H1 (cell line): Measurements from ENCODE around the gene ITPK1. TPM values are rescaled to one million over a fixed set of nuclear protein-coding genes. Genes with fewer than 3 reads are reported as not detected.

Source experiments
- CBX5 ChIP-seq: fragments of 300-800, 300-1000 bp; sonication (generic); IDR thresholded peaks from 2 replicates; pipeline ENCODE4 v1.7.1; 2016; ENCODE audit warnings: antibody characterized with exemption, low read length, low read depth
- FOSL1 ChIP-seq: IDR thresholded peaks from 2 replicates; pipeline ENCODE4 v1.6.1; 2011; ENCODE audit warnings: mild to moderate bottlenecking, low read depth, low read length, moderate library complexity; ENCODE audit not compliant: insufficient read depth
- JUN ChIP-seq: IDR thresholded peaks from 2 replicates; pipeline ENCODE4 v1.6.1; 2011; ENCODE audit warnings: low read depth, mild to moderate bottlenecking, improper control_type of control experiment, low read length
- RNF2 ChIP-seq: fragments of 200-900, 300-1000 bp; sonication (generic); IDR thresholded peaks from 2 replicates; pipeline ENCODE4 v1.7.1; 2016; ENCODE audit warnings: borderline replicate concordance, low read depth, mild to moderate bottlenecking, antibody characterized with exemption, low read length; ENCODE audit not compliant: poor library complexity, severe bottlenecking; ENCODE audit errors: missing control alignments
- RXRA ChIP-seq: IDR thresholded peaks from 2 replicates; pipeline ENCODE4 v1.6.1; 2011; ENCODE audit warnings: low read depth, mild to moderate bottlenecking, low read length, moderate library complexity; ENCODE audit not compliant: insufficient read depth
- SRF ChIP-seq: IDR thresholded peaks from 2 replicates; pipeline ENCODE4 v1.6.1; 2011; ENCODE audit warnings: mild to moderate bottlenecking, low read depth, low read length, moderate library complexity
- TAF7 ChIP-seq: optimal IDR thresholded peaks from 2 replicates; pipeline ENCODE3; 2011; ENCODE audit warnings: low read depth, mild to moderate bottlenecking, inconsistent platforms, low read length, moderate library complexity, borderline replicate concordance
- ZNF274 ChIP-seq: IDR thresholded peaks from 2 replicates; pipeline ENCODE4 v1.7.0; 2012; ENCODE audit warnings: low read length, borderline replicate concordance; ENCODE audit errors: extremely low read depth
- polyA plus RNA-seq, 7 experiments: library from polyadenylated mRNA; depleted of rRNA in 3 of 7; stranded (reverse) in 5 of 7; unstranded in 2 of 7; fragments of >200 nt in 5 of 7; fragments of 200-250 nt in 2 of 7; gene quantifications; 1 replicate in 5 of 7; 2 replicates in 1 of 7; 4 replicates in 1 of 7; pipeline versions ENCODE4 v1.2.1 to v1.2.3, GENCODE V29; 2011 to 2013; ENCODE audit warnings: missing spikeins in 2 of 7, mixed read lengths in 2 of 7
- total RNA-seq: library from RNA; stranded (reverse); fragmentation: NEBNext Ultra II Directional; extraction: Animal tissue kit (Norgen Biotek cat#: 25700); gene quantifications from 2 replicates; pipeline ENCODE4 v1.2.1, GENCODE V29; 2021
- TF ChIP-seq, protein P1 (sequence below): fragments of 300-600 bp; sonication (generic); IDR thresholded peaks from 2 replicates; pipeline ENCODE4 v1.7.1; 2012; ENCODE audit warnings: low read length, moderate library complexity, mild to moderate bottlenecking, inconsistent platforms; ENCODE audit not compliant: insufficient replicate concordance
- TF ChIP-seq, protein P2 (sequence below): IDR thresholded peaks from 2 replicates; pipeline ENCODE4 v1.6.1; 2012; ENCODE audit warnings: inconsistent platforms

Gene ITPK1
- total and polyA plus RNA-seq, 2 of the 8 experiments (the other 6 are each of a cell fraction or from before 2014, with no cell fraction given) = 108 to 143 TPM

DNA sequence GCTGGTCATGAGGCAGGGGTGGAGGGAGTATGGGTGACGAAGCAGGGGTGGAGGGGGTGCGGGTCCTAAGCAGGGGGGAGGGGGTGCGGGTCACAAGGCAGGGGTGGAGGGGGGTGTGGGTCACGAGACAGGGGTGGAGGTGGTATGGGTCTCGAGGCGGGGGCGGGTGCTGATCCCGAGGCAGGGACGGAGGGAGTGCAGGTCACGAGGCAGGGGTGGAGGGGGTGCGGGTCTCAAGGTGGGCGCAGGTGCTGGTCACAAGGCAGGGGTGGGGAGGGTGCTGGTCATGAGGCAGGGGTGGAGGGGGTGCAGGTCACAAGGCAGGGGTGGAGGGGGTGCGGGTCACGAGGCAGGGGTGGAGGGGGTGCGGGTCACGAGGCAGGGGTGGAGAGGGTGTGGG lies 56.5 kb downstream of the ITPK1 start (continued):
- TF ChIP-seq, protein P1, sequence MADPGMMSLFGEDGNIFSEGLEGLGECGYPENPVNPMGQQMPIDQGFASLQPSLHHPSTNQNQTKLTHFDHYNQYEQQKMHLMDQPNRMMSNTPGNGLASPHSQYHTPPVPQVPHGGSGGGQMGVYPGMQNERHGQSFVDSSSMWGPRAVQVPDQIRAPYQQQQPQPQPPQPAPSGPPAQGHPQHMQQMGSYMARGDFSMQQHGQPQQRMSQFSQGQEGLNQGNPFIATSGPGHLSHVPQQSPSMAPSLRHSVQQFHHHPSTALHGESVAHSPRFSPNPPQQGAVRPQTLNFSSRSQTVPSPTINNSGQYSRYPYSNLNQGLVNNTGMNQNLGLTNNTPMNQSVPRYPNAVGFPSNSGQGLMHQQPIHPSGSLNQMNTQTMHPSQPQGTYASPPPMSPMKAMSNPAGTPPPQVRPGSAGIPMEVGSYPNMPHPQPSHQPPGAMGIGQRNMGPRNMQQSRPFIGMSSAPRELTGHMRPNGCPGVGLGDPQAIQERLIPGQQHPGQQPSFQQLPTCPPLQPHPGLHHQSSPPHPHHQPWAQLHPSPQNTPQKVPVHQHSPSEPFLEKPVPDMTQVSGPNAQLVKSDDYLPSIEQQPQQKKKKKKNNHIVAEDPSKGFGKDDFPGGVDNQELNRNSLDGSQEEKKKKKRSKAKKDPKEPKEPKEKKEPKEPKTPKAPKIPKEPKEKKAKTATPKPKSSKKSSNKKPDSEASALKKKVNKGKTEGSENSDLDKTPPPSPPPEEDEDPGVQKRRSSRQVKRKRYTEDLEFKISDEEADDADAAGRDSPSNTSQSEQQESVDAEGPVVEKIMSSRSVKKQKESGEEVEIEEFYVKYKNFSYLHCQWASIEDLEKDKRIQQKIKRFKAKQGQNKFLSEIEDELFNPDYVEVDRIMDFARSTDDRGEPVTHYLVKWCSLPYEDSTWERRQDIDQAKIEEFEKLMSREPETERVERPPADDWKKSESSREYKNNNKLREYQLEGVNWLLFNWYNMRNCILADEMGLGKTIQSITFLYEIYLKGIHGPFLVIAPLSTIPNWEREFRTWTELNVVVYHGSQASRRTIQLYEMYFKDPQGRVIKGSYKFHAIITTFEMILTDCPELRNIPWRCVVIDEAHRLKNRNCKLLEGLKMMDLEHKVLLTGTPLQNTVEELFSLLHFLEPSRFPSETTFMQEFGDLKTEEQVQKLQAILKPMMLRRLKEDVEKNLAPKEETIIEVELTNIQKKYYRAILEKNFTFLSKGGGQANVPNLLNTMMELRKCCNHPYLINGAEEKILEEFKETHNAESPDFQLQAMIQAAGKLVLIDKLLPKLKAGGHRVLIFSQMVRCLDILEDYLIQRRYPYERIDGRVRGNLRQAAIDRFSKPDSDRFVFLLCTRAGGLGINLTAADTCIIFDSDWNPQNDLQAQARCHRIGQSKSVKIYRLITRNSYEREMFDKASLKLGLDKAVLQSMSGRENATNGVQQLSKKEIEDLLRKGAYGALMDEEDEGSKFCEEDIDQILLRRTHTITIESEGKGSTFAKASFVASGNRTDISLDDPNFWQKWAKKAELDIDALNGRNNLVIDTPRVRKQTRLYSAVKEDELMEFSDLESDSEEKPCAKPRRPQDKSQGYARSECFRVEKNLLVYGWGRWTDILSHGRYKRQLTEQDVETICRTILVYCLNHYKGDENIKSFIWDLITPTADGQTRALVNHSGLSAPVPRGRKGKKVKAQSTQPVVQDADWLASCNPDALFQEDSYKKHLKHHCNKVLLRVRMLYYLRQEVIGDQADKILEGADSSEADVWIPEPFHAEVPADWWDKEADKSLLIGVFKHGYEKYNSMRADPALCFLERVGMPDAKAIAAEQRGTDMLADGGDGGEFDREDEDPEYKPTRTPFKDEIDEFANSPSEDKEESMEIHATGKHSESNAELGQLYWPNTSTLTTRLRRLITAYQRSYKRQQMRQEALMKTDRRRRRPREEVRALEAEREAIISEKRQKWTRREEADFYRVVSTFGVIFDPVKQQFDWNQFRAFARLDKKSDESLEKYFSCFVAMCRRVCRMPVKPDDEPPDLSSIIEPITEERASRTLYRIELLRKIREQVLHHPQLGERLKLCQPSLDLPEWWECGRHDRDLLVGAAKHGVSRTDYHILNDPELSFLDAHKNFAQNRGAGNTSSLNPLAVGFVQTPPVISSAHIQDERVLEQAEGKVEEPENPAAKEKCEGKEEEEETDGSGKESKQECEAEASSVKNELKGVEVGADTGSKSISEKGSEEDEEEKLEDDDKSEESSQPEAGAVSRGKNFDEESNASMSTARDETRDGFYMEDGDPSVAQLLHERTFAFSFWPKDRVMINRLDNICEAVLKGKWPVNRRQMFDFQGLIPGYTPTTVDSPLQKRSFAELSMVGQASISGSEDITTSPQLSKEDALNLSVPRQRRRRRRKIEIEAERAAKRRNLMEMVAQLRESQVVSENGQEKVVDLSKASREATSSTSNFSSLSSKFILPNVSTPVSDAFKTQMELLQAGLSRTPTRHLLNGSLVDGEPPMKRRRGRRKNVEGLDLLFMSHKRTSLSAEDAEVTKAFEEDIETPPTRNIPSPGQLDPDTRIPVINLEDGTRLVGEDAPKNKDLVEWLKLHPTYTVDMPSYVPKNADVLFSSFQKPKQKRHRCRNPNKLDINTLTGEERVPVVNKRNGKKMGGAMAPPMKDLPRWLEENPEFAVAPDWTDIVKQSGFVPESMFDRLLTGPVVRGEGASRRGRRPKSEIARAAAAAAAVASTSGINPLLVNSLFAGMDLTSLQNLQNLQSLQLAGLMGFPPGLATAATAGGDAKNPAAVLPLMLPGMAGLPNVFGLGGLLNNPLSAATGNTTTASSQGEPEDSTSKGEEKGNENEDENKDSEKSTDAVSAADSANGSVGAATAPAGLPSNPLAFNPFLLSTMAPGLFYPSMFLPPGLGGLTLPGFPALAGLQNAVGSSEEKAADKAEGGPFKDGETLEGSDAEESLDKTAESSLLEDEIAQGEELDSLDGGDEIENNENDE = no peak
- TF ChIP-seq RNF2 (no peak), RXRA (no peak), JUN (no peak), TAF7 (no peak), ZNF274 (no peak), FOSL1 (no peak), CBX5 (no peak), SRF (no peak)
- TF ChIP-seq, protein P2, sequence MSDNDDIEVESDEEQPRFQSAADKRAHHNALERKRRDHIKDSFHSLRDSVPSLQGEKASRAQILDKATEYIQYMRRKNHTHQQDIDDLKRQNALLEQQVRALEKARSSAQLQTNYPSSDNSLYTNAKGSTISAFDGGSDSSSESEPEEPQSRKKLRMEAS = no peak
- TF ChIP-seq, all 59 proteins: peak for 0
